ENCODE results near the gene FAM43A. TPM values are rescaled to one million over a fixed set of nuclear protein-coding genes. Genes with fewer than 3 reads are reported as not detected.

FAM43A gene
- total and polyA plus RNA-seq, 2 of the 8 experiments (the other 6 are each of a cell fraction or from before 2014, with no cell fraction given) = 2.3 to 2.6 TPM

GRCh38 chr3:194654443-194654842 lies 31.2 kb upstream of the FAM43A start:
- DNase-seq (ENCODE audit: low read depth in 1 of 2, low spot score in 2 of 2) (no peak), FAIRE-seq (no peak)
- Histone ChIP-seq H2BK5ac (ENCODE audit: low read depth, low read length) (no peak overlapping the region), H4K8ac (ENCODE audit: extremely low read depth, insufficient read depth, low read length) (no peak overlapping the region), H2AFZ (ENCODE audit: low read length) (no peak overlapping the region), H3K27me3 (replicated peaks in 1 of 4; ENCODE audit: control insufficient read depth in 3 of 4, extremely low read depth in 1 of 4, insufficient read depth in 3 of 4, low read length in 3 of 4) (no peaks in the 10 kb centered on the region), H2BK20ac (ENCODE audit: low read length) (no peak overlapping the region), H2BK15ac (ENCODE audit: low read length) (no peak overlapping the region), H4K20me1 (replicated peaks in 1 of 2; ENCODE audit: control insufficient read depth in 1 of 2, insufficient read depth in 2 of 2, low read length in 2 of 2) (peaks cover 0 to 3% of the 10 kb centered on the region in 2 experiments), H4K5ac (ENCODE audit: insufficient read length, low read depth, low read length) (no peak overlapping the region), H2BK12ac (ENCODE audit: low read depth, low read length) (no peak overlapping the region), H3K4ac (replicated peaks; ENCODE audit: insufficient read length, low read depth, low read length) (no peak overlapping the region), H3K79me1 (ENCODE audit: low read depth, low read length) (no peaks in the 10 kb centered on the region; the same call in 1 of the 2 replicates), H3K56ac (replicated peaks; ENCODE audit: insufficient read length, low read depth, low read length) (no peak overlapping the region), H3K4me1 (replicated peaks in 1 of 4; ENCODE audit: control insufficient read depth in 3 of 4, insufficient read depth in 4 of 4, low read length in 3 of 4) (peaks cover 0 to 5% (median 0%) of the 10 kb centered on the region in 4 experiments; a peak in 2 of 7 replicates), H3K23ac (ENCODE audit: insufficient read length) (no peak overlapping the region), H3K4me2 (ENCODE audit: insufficient read depth in 1 of 2, low read depth in 2 of 2, low read length in 2 of 2) (peak overlapping the region in 1 of 2 experiments; percentile 38; a peak in 1 of 4 replicates), H3K27ac (ENCODE audit: low read depth, low read length) (no peak overlapping the region), H3K36me3 (ENCODE audit: control insufficient read depth in 2 of 4, insufficient read depth in 4 of 4, low read length in 3 of 4) (peaks cover 20 to 56% (median 43%) of the 10 kb centered on the region in 4 experiments), H4K91ac (replicated peaks; ENCODE audit: insufficient read length, low read length) (no peak overlapping the region), H2AK5ac (ENCODE audit: low read depth, low read length) (no peak overlapping the region), H3K9ac (replicated peaks in 1 of 4; ENCODE audit: extremely low read depth in 1 of 4, low read depth in 3 of 4, low read length in 3 of 4) (no peak overlapping the region), H3K9me3 (ENCODE audit: insufficient read depth in 2 of 2, low read depth in 1 of 2, low read length in 1 of 2) (no peaks in the 10 kb centered on the region), H3K79me2 (ENCODE audit: control insufficient read depth in 1 of 2, insufficient read depth in 2 of 2, low read length in 2 of 2) (peaks cover 0 to 3% of the 10 kb centered on the region in 2 experiments; a peak in 1 of 4 replicates), H2BK120ac (replicated peaks; ENCODE audit: low read depth, low read length) (no peak overlapping the region), H3K4me3 (ENCODE audit: extremely low read depth in 1 of 4, insufficient read depth in 2 of 4, low read depth in 3 of 4, low read length in 4 of 4) (no peak overlapping the region), H3K18ac (ENCODE audit: extremely low read depth, low read length) (no peak overlapping the region), H3K23me2 (ENCODE audit: low read depth, low read length) (no peaks in the 10 kb centered on the region), H3K14ac (ENCODE audit: insufficient read length) (no peak overlapping the region)
- POLR2A ChIA-PET (ENCODE audit: partially characterized antibody) = no interaction called here
- WGBS, 2 experiments (ENCODE audit: extremely low coverage in 1 of 2, insufficient coverage in 1 of 2, insufficient read length in 1 of 2, insufficient replicate concordance in 2 of 2, low coverage in 1 of 2, low lambda C conversion rate in 2 of 2, missing lambda C conversion rate in 1 of 2) = 89% methylated on average over 5 of the region's 5 CpGs; no CpG with 5 or more reads in 1 of the 2 experiments
- CTCF ChIA-PET (ENCODE audit: partially characterized antibody) = no interaction called here
